HEK293 (cell line): ENCODE measurements around the gene AIRE.

Experiments
- GLI4 ChIP-seq: fragments of 450-650 bp; formaldehyde crosslinking; IDR thresholded peaks from 2 replicates; pipeline ENCODE4 v1.5.1; 2016; ENCODE audit warnings: missing biosample characterization, missing genetic modification characterization
- GLIS2 ChIP-seq: fragments of 450-650 bp; formaldehyde crosslinking; IDR thresholded peaks from 2 replicates; pipeline ENCODE4 v1.5.1; 2016; ENCODE audit warnings: missing biosample characterization, missing genetic modification characterization
- HOXC10 ChIP-seq: sonication (generic); formaldehyde crosslinking; IDR thresholded peaks from 2 replicates; pipeline ENCODE4 v1.8.1; 2023; ENCODE audit warnings: mild to moderate bottlenecking, missing genetic modification reagents
- KLF10 ChIP-seq: fragments of 450-650 bp; IDR thresholded peaks from 2 replicates; pipeline ENCODE4 v1.5.1; 2018; ENCODE audit warnings: missing biosample characterization, mild to moderate bottlenecking, missing genetic modification characterization
- KLF8 ChIP-seq: fragments of 450-650 bp; formaldehyde crosslinking; IDR thresholded peaks from 2 replicates; pipeline ENCODE4 v1.5.1; 2016; ENCODE audit warnings: missing biosample characterization, missing genetic modification characterization
- KLF9 ChIP-seq: fragments of 450-650 bp; formaldehyde crosslinking; IDR thresholded peaks from 2 replicates; pipeline ENCODE4 v1.5.1; 2016; ENCODE audit warnings: missing biosample characterization, missing genetic modification characterization, low read depth
- OSR2 ChIP-seq: fragments of 450-650 bp; formaldehyde crosslinking; IDR thresholded peaks from 2 replicates; pipeline ENCODE4 v1.5.1; 2016; ENCODE audit warnings: missing biosample characterization, missing genetic modification characterization
- SP3 ChIP-seq: fragments of 450-650 bp; formaldehyde crosslinking; IDR thresholded peaks from 2 replicates; pipeline ENCODE4 v1.5.1; 2016; ENCODE audit warnings: missing biosample characterization, missing genetic modification characterization
- ZEB2 ChIP-seq: fragments of 450-650 bp; formaldehyde crosslinking; IDR thresholded peaks from 2 replicates; pipeline ENCODE4 v1.5.1; 2016; ENCODE audit warnings: missing biosample characterization, missing genetic modification characterization
- ZFHX2 ChIP-seq: fragments of 450-650 bp; formaldehyde crosslinking; conservative IDR thresholded peaks from 2 replicates; pipeline ENCODE4 v1.5.1; 2016; ENCODE audit warnings: missing biosample characterization, missing genetic modification characterization
- ZFP69B ChIP-seq: fragments of 450-650 bp; formaldehyde crosslinking; IDR thresholded peaks from 2 replicates; pipeline ENCODE4 v1.5.1; 2016; ENCODE audit warnings: missing biosample characterization, missing genetic modification characterization
- ZNF10 ChIP-seq: fragments of 450-650 bp; formaldehyde crosslinking; IDR thresholded peaks from 2 replicates; pipeline ENCODE4 v1.5.1; 2017; ENCODE audit warnings: missing biosample characterization, missing genetic modification characterization
- ZNF140 ChIP-seq: fragments of 450-650 bp; formaldehyde crosslinking; IDR thresholded peaks from 2 replicates; pipeline ENCODE4 v1.5.1; 2016; ENCODE audit warnings: missing biosample characterization, missing genetic modification characterization
- ZNF184 ChIP-seq: fragments of 450-650 bp; IDR thresholded peaks from 2 replicates; pipeline ENCODE4 v1.5.1; 2018; ENCODE audit warnings: missing biosample characterization, mild to moderate bottlenecking, missing genetic modification characterization
- ZNF223 ChIP-seq: fragments of 450-650 bp; formaldehyde crosslinking; IDR thresholded peaks from 2 replicates; pipeline ENCODE4 v1.5.1; 2016; ENCODE audit warnings: missing biosample characterization, missing genetic modification characterization
- ZNF24 ChIP-seq: fragments of 450-650 bp; formaldehyde crosslinking; IDR thresholded peaks from 2 replicates; pipeline ENCODE4 v1.5.1; 2016; ENCODE audit warnings: missing biosample characterization, missing genetic modification characterization
- ZNF341 ChIP-seq: fragments of 450-650 bp; formaldehyde crosslinking; IDR thresholded peaks from 2 replicates; pipeline ENCODE4; 2016; ENCODE audit warnings: low read depth, missing biosample characterization, missing genetic modification characterization
- ZNF423 ChIP-seq: fragments of 450-650 bp; formaldehyde crosslinking; IDR thresholded peaks from 2 replicates; pipeline ENCODE4 v1.5.1; 2016; ENCODE audit warnings: missing biosample characterization, missing genetic modification characterization
- ZNF501 ChIP-seq: fragments of 450-650 bp; formaldehyde crosslinking; IDR thresholded peaks from 2 replicates; pipeline ENCODE4 v1.5.1; 2016; ENCODE audit warnings: missing biosample characterization, missing genetic modification characterization
- ZNF529 ChIP-seq: fragments of 450-650 bp; formaldehyde crosslinking; IDR thresholded peaks from 2 replicates; pipeline ENCODE4 v1.5.1; 2017; ENCODE audit warnings: missing genetic modification characterization, missing biosample characterization; ENCODE audit not compliant: insufficient replicate concordance
- ZNF548 ChIP-seq: fragments of 450-650 bp; formaldehyde crosslinking; IDR thresholded peaks from 2 replicates; pipeline ENCODE4 v1.5.1; 2016; ENCODE audit warnings: missing biosample characterization, missing genetic modification characterization
- ZNF596 ChIP-seq: fragments of 450-650 bp; IDR thresholded peaks from 2 replicates; pipeline ENCODE4 v1.5.0; 2018; ENCODE audit warnings: missing biosample characterization, mild to moderate bottlenecking, missing genetic modification characterization, moderate library complexity
- ZNF610 ChIP-seq: fragments of 450-650 bp; formaldehyde crosslinking; IDR thresholded peaks from 2 replicates; pipeline ENCODE4 v1.5.1; 2016; ENCODE audit warnings: missing biosample characterization, missing genetic modification characterization, borderline replicate concordance
- ZNF623 ChIP-seq: fragments of 450-650 bp; formaldehyde crosslinking; IDR thresholded peaks from 2 replicates; pipeline ENCODE4 v1.5.1; 2016; ENCODE audit warnings: missing biosample characterization, missing genetic modification characterization
- ZNF747 ChIP-seq: fragments of 450-650 bp; formaldehyde crosslinking; IDR thresholded peaks from 2 replicates; pipeline ENCODE4 v1.5.1; 2016; ENCODE audit warnings: missing biosample characterization, missing genetic modification characterization
- ZNF76 ChIP-seq: fragments of 450-650 bp; formaldehyde crosslinking; IDR thresholded peaks from 2 replicates; pipeline ENCODE4; 2016; ENCODE audit warnings: low read depth, missing biosample characterization, missing genetic modification characterization, borderline replicate concordance
- ZNF791 ChIP-seq: fragments of 450-650 bp; formaldehyde crosslinking; IDR thresholded peaks from 2 replicates; pipeline ENCODE4 v1.5.1; 2016; ENCODE audit warnings: missing biosample characterization, missing genetic modification characterization
- ZXDB ChIP-seq: fragments of 450-650 bp; formaldehyde crosslinking; IDR thresholded peaks from 2 replicates; pipeline ENCODE4 v1.5.1; 2016; ENCODE audit warnings: missing biosample characterization, missing genetic modification characterization
- TF ChIP-seq, protein P1 (sequence below): fragments of 450-650 bp; formaldehyde crosslinking; IDR thresholded peaks from 2 replicates; pipeline ENCODE4 v1.5.0; 2017; ENCODE audit warnings: missing biosample characterization, missing genetic modification characterization, borderline replicate concordance
- TF ChIP-seq, protein P2 (sequence below): fragments of 450-650 bp; formaldehyde crosslinking; IDR thresholded peaks from 2 replicates; pipeline ENCODE4 v1.5.1; 2016; ENCODE audit warnings: missing biosample characterization, missing genetic modification characterization
- TF ChIP-seq, protein P3 (sequence below): fragments of 450-650 bp; formaldehyde crosslinking; IDR thresholded peaks from 2 replicates; pipeline ENCODE4; 2016; ENCODE audit warnings: missing biosample characterization, missing genetic modification characterization
- TF ChIP-seq, protein P4 (sequence below): fragments of 450-650 bp; formaldehyde crosslinking; IDR thresholded peaks from 2 replicates; pipeline ENCODE4 v1.5.1; 2016; ENCODE audit warnings: missing biosample characterization, missing genetic modification characterization
- TF ChIP-seq, protein P5 (sequence below): fragments of 450-650 bp; formaldehyde crosslinking; IDR thresholded peaks from 2 replicates; pipeline ENCODE4 v1.5.1; 2016; ENCODE audit warnings: missing biosample characterization, missing genetic modification characterization

The AIRE gene

DNA sequence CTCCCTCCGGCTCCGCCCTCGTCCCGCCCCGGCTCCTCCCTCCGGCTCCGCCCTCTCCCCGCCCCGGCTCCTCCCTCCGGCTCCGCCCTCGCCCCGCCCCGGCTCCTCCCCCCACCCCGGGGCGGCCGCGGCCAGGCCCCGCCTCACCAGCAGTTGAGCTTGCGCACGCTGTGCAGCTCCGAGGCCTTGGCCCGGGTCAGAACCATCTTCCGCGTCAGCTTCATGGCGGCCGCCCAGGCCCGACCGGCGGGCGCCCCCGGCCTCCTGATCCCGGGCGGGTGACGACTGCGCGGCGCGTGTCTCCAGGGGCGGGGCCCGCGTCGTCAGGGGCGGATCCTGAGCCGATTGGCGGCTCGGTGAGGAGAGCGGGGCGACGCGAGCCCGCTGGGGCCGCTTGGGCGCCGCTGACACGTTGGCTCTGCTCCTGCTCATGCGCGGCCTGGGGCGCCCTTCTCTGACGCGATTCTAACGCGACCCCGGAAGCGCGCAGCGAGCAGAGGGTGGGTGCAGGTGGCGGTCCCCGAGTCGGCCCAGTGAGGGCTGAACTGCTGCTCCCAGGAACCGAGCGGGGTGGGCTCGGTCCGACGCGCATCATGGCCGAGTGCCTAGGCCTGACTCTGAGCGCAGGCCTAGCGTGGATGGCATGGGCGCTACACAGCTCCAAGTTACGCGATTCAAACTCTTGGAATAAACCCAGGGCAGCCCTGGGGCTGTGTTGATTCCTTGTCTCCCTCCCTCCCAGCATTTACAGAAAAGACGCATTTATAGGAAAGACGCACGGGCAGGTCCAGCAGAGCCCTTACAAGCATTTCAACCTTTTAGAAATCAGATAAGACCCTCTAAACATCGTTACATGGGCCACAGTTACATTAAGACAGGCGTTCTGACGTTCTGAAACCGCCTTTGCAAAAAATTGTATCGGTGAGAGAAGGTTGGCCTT is 53.6 kb downstream of the AIRE start, which contains the start of gene CFAP410 (continued):
- TF ChIP-seq ZNF423 (tag by site-specific recombination) (no peak), HOXC10 (CRISPR knock-in tag) (peak; percentile 79; the same call in 1 of the 2 replicates), ZNF610 (tag by site-specific recombination) (peak; percentile 65; the same call in 1 of the 2 replicates), KLF8 (tag by site-specific recombination) (peak; percentile 97), ZEB2 (tag by site-specific recombination) (peak; percentile 79), ZNF596 (tag by site-specific recombination) (no peak), ZNF341 (tag by site-specific recombination) (peak; percentile 96), ZNF140 (no peak), ZNF623 (tag by site-specific recombination) (no peak), OSR2 (tag by site-specific recombination) (peak; percentile 34; the same call in 1 of the 2 replicates), ZFP69B (tag by site-specific recombination) (0 out of 2 replicates have a peak, but pooled peaks have one; percentile 41), ZNF791 (tag by site-specific recombination) (no peak), SP3 (tag by site-specific recombination) (peak; percentile 92), ZNF548 (tag by site-specific recombination) (no peak), ZNF10 (tag by site-specific recombination) (peak; percentile 72), ZNF76 (tag by site-specific recombination) (peak; percentile 87), ZFHX2 (peak; percentile 45), ZNF24 (peak; percentile 75), ZNF223 (tag by site-specific recombination) (no peak), GLI4 (tag by site-specific recombination) (0 out of 2 replicates have a peak, but pooled peaks have one; percentile 25), ZNF501 (tag by site-specific recombination) (no peak), ZXDB (tag by site-specific recombination) (peak; percentile 92), ZNF747 (no peak), ZNF184 (tag by site-specific recombination) (0 out of 2 replicates have a peak, but pooled peaks have one; percentile 21), GLIS2 (tag by site-specific recombination) (peak; percentile 35; the same call in 1 of the 2 replicates), KLF10 (tag by site-specific recombination) (peak; percentile 92), ZNF529 (tag by site-specific recombination) (peak; percentile 33), KLF9 (tag by site-specific recombination) (peak; percentile 79)
- TF ChIP-seq, protein P1, sequence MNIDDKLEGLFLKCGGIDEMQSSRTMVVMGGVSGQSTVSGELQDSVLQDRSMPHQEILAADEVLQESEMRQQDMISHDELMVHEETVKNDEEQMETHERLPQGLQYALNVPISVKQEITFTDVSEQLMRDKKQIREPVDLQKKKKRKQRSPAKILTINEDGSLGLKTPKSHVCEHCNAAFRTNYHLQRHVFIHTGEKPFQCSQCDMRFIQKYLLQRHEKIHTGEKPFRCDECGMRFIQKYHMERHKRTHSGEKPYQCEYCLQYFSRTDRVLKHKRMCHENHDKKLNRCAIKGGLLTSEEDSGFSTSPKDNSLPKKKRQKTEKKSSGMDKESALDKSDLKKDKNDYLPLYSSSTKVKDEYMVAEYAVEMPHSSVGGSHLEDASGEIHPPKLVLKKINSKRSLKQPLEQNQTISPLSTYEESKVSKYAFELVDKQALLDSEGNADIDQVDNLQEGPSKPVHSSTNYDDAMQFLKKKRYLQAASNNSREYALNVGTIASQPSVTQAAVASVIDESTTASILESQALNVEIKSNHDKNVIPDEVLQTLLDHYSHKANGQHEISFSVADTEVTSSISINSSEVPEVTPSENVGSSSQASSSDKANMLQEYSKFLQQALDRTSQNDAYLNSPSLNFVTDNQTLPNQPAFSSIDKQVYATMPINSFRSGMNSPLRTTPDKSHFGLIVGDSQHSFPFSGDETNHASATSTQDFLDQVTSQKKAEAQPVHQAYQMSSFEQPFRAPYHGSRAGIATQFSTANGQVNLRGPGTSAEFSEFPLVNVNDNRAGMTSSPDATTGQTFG (tag by site-specific recombination) = no peak
- TF ChIP-seq, protein P2, sequence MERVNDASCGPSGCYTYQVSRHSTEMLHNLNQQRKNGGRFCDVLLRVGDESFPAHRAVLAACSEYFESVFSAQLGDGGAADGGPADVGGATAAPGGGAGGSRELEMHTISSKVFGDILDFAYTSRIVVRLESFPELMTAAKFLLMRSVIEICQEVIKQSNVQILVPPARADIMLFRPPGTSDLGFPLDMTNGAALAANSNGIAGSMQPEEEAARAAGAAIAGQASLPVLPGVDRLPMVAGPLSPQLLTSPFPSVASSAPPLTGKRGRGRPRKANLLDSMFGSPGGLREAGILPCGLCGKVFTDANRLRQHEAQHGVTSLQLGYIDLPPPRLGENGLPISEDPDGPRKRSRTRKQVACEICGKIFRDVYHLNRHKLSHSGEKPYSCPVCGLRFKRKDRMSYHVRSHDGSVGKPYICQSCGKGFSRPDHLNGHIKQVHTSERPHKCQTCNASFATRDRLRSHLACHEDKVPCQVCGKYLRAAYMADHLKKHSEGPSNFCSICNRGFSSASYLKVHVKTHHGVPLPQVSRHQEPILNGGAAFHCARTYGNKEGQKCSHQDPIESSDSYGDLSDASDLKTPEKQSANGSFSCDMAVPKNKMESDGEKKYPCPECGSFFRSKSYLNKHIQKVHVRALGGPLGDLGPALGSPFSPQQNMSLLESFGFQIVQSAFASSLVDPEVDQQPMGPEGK (tag by site-specific recombination) = peak; percentile 93
- TF ChIP-seq, protein P3, sequence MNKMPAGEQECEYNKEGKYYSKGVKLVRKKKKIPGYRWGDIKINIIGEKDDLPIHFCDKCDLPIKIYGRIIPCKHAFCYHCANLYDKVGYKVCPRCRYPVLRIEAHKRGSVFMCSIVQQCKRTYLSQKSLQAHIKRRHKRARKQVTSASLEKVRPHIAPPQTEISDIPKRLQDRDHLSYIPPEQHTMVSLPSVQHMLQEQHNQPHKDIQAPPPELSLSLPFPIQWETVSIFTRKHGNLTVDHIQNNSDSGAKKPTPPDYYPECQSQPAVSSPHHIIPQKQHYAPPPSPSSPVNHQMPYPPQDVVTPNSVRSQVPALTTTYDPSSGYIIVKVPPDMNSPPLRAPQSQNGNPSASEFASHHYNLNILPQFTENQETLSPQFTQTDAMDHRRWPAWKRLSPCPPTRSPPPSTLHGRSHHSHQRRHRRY (tag by site-specific recombination) = no peak
- TF ChIP-seq, protein P4, sequence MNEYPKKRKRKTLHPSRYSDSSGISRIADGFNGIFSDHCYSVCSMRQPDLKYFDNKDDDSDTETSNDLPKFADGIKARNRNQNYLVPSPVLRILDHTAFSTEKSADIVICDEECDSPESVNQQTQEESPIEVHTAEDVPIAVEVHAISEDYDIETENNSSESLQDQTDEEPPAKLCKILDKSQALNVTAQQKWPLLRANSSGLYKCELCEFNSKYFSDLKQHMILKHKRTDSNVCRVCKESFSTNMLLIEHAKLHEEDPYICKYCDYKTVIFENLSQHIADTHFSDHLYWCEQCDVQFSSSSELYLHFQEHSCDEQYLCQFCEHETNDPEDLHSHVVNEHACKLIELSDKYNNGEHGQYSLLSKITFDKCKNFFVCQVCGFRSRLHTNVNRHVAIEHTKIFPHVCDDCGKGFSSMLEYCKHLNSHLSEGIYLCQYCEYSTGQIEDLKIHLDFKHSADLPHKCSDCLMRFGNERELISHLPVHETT (tag by site-specific recombination) = peak; percentile 91
- TF ChIP-seq, protein P5, sequence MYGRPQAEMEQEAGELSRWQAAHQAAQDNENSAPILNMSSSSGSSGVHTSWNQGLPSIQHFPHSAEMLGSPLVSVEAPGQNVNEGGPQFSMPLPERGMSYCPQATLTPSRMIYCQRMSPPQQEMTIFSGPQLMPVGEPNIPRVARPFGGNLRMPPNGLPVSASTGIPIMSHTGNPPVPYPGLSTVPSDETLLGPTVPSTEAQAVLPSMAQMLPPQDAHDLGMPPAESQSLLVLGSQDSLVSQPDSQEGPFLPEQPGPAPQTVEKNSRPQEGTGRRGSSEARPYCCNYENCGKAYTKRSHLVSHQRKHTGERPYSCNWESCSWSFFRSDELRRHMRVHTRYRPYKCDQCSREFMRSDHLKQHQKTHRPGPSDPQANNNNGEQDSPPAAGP (tag by site-specific recombination) = peak; percentile 96
